K562 (cell line): ENCODE data around the gene SPI1. TPM values are rescaled to one million over a fixed set of nuclear protein-coding genes. Genes with fewer than 3 reads are reported as not detected.

Source experiments
- ATAC-seq: fragments of 200-7000 bp; cut with Tn5 transposase; 3 replicates; pipeline ENCODE4 v1.9.1; 2020; ENCODE audit warnings: moderate library complexity
- BruUV-seq: library from RNA; stranded (reverse); fragments of 400-500 nt; replicated peaks from 2 replicates; lab custom pipeline; 2021; lab: Mats Ljungman, UMichigan
- CTCF ChIA-PET: fragments of 300-600 bp; formaldehyde crosslinking; extraction: SDS; loops from one replicate; lab custom pipeline; 2021; ENCODE audit warnings: low intra/inter-chr PET ratio; lab: Yijun Ruan, JAX
- POLR2A ChIA-PET: fragments of 300-600, 350-650 bp; sonication (Branson Sonifier 250); formaldehyde crosslinking; extraction: SDS; loops from one replicate; lab custom pipeline; 2021; ENCODE audit warnings: antibody characterized with exemption, inconsistent platforms; lab: Yijun Ruan, JAX
- DNase-seq, 4 experiments: peaks; one replicate each; pipeline versions ENCODE4 v3.0.0 to v3.0.0-alpha.2; 2011 to 2018; ENCODE audit warnings: low spot score in 3 of 4, mixed read lengths in 3 of 4; ENCODE audit errors: extremely low read depth in 1 of 4
- FAIRE-seq: peaks from 2 replicates; lab custom pipeline; 2011; peaks lifted over from hg19 to GRCh38; lab: Jason Lieb, UNC
- H2AFZ ChIP-seq: 2 replicates; pipeline ENCODE4 v1.6.0; 2011; ENCODE audit warnings: low read depth, low read length, control low read depth, inconsistent platforms
- H3K27ac ChIP-seq: fragments of 200-600 bp; 3 replicates; pipeline ENCODE4 v1.8.0; 2011; ENCODE audit warnings: low read depth, mild to moderate bottlenecking, control low read depth, inconsistent platforms, low read length, moderate library complexity, mixed read lengths; ENCODE audit errors: extremely low read depth
- H3K27me3 ChIP-seq, 2 experiments: fragments of 300-600 bp in 1 of 2; 2 replicates in 1 of 2; 3 replicates in 1 of 2; pipeline versions ENCODE4 v1.6.0 to v1.8.0; 2011; ENCODE audit warnings: inconsistent platforms in 2 of 2, low read length in 2 of 2, mild to moderate bottlenecking in 1 of 2, mixed read lengths in 1 of 2, moderate library complexity in 1 of 2; ENCODE audit not compliant: control insufficient read depth in 2 of 2, insufficient read depth in 2 of 2
- H3K36me3 ChIP-seq: fragments of 300-600 bp; 3 replicates; pipeline ENCODE4 v1.8.0; 2011; ENCODE audit warnings: mild to moderate bottlenecking, low read length, inconsistent platforms; ENCODE audit not compliant: control insufficient read depth, insufficient read depth
- H3K4me1 ChIP-seq, 2 experiments: fragments of 200-600 bp in 1 of 2; replicated peaks in 1 of 2; 2 replicates in 1 of 2; 3 replicates in 1 of 2; pipeline versions ENCODE4 v1.5.1 to v1.8.0; 2011; ENCODE audit warnings: inconsistent platforms in 2 of 2, low read length in 2 of 2, mild to moderate bottlenecking in 1 of 2, mixed read lengths in 1 of 2, moderate library complexity in 1 of 2; ENCODE audit not compliant: control insufficient read depth in 2 of 2, insufficient read depth in 2 of 2
- H3K4me2 ChIP-seq: 2 replicates; pipeline ENCODE4 v1.6.1; 2011; ENCODE audit warnings: low read length, control low read depth, inconsistent platforms, mixed read lengths; ENCODE audit not compliant: insufficient read depth
- H3K4me3 ChIP-seq: fragments of 200-600 bp; sonication (generic), shearing (Covaris generic); 2 replicates; pipeline ENCODE4 v1.5.1; 2016; ENCODE audit warnings: control low read depth, inconsistent platforms
- H3K79me2 ChIP-seq: fragments of 200-600 bp; 3 replicates; pipeline ENCODE4 v1.8.0; 2011; ENCODE audit warnings: low read length, inconsistent platforms; ENCODE audit not compliant: control insufficient read depth, insufficient read depth
- H3K9ac ChIP-seq, 2 experiments: 2 replicates each; pipeline versions ENCODE4 v1.6.0 to v1.6.1; 2011; ENCODE audit warnings: low read depth in 2 of 2, low read length in 2 of 2, control low read depth in 1 of 2, inconsistent platforms in 1 of 2, mild to moderate bottlenecking in 1 of 2, mixed read lengths in 1 of 2; ENCODE audit not compliant: insufficient read depth in 1 of 2
- H3K9me1 ChIP-seq: one replicate; pipeline ENCODE4 v1.6.0; 2011; ENCODE audit warnings: inconsistent platforms, mild to moderate bottlenecking, low read length, moderate library complexity; ENCODE audit not compliant: control insufficient read depth, insufficient read depth
- H3K9me3 ChIP-seq: replicated peaks from 2 replicates; pipeline ENCODE4 v1.5.1; 2011; ENCODE audit warnings: low read depth, low read length, inconsistent platforms; ENCODE audit not compliant: control insufficient read depth, insufficient read depth
- H4K20me1 ChIP-seq: replicated peaks from 2 replicates; pipeline ENCODE4 v1.6.1; 2011; ENCODE audit warnings: low read length, inconsistent platforms, mixed read lengths; ENCODE audit not compliant: control insufficient read depth, insufficient read depth
- CEBPB ChIP-seq: fragments of 450-650 bp; IDR thresholded peaks from 2 replicates; pipeline ENCODE4 v1.6.1; 2016; ENCODE audit warnings: missing genetic modification characterization, missing compliant biosample characterization
- HMG20B ChIP-seq: fragments of 250-450 bp; sonication (Bioruptor Pico); IDR thresholded peaks from 2 replicates; pipeline ENCODE4 v1.5.0; 2021; ENCODE audit warnings: mild to moderate bottlenecking
- HOXB6 ChIP-seq: fragments of 250-450 bp; sonication (Bioruptor Pico); IDR thresholded peaks from 2 replicates; pipeline ENCODE4 v1.5.1; 2022; ENCODE audit warnings: mild to moderate bottlenecking, borderline replicate concordance
- NFYB ChIP-seq: IDR thresholded peaks from 2 replicates; pipeline ENCODE4 v1.6.1; 2011; ENCODE audit warnings: mild to moderate bottlenecking, moderate library complexity; ENCODE audit not compliant: insufficient read length; ENCODE audit errors: extremely low read depth
- RUNX1 ChIP-seq: sonication (generic); IDR thresholded peaks from 2 replicates; pipeline ENCODE4 v1.6.1; 2016; ENCODE audit warnings: antibody characterized with exemption, low read depth
- SIRT6 ChIP-seq: IDR thresholded peaks from one replicate; pipeline ENCODE4 v1.6.1; 2012; ENCODE audit warnings: low read depth, mild to moderate bottlenecking, control low read depth, inconsistent platforms, low read length, moderate library complexity
- TEAD1 ChIP-seq, 2 experiments: fragments of 450-650 bp in 1 of 2; sonication (generic) in 1 of 2; formaldehyde crosslinking; IDR thresholded peaks; 2 replicates each; pipeline versions ENCODE4 v1.4.0 to v1.8.0; 2020 to 2022; ENCODE audit warnings: mild to moderate bottlenecking in 2 of 2, missing genetic modification reagents in 1 of 2
- ZC3H4 ChIP-seq: sonication (generic); formaldehyde crosslinking; IDR thresholded peaks from 2 replicates; pipeline ENCODE4 v1.9.0; 2021; ENCODE audit warnings: missing genetic modification reagents, borderline replicate concordance
- ZNF263 ChIP-seq: sonication (generic); formaldehyde crosslinking; IDR thresholded peaks from 2 replicates; pipeline ENCODE4 v1.8.0; 2022; ENCODE audit warnings: mild to moderate bottlenecking, missing genetic modification reagents, borderline replicate concordance
- ZNF354B ChIP-seq: fragments of 250-450 bp; sonication (Bioruptor Pico); IDR thresholded peaks from 2 replicates; pipeline ENCODE4 v1.4.0; 2020
- ZNF589 ChIP-seq: fragments of 200-800 bp; sonication (Bioruptor generic); IDR thresholded peaks from 2 replicates; pipeline ENCODE4 v1.6.1; 2016; ENCODE audit warnings: low read depth, missing genetic modification characterization, missing compliant biosample characterization
- WGBS: fragments of 100-300 bp; shearing (Covaris generic); methylation state at CpG from one replicate; pipeline ENCODE4 v1.1.6; 2016; ENCODE audit warnings: low coverage, mixed read lengths; ENCODE audit not compliant: insufficient coverage; ENCODE audit errors: missing lambda C conversion rate; 5-methylcytosine and 5-hydroxymethylcytosine counted together
- in situ Hi-C: fragments of 300-500 bp; cut with MboI; formaldehyde crosslinking; loops from 4 replicates; pipeline ENCODE4 v1.15.0; 2018; ENCODE audit warnings: inconsistent platforms, mixed read lengths
- intact Hi-C: fragments of 100-400 bp; cut with micrococcal nuclease; formaldehyde crosslinking; loops from 2 replicates; pipeline ENCODE4 v1.14.2; 2022
- polyA plus RNA-seq, 8 experiments: library from polyadenylated mRNA; depleted of rRNA in 4 of 8; stranded (reverse) in 5 of 8; unstranded in 3 of 8; fragments of >200 nt; fragmentation: Nextera tagmentation in 2 of 8; fragmentation: Illumina TruSeq in 1 of 8; extraction: Ambion mirVana in 2 of 8; extraction: Trizol in 1 of 8; gene quantifications; 2 replicates each; pipeline versions ENCODE4 v1.2.1 to v1.2.3, GENCODE V29; 2011 to 2014; ENCODE audit warnings: inconsistent platforms in 1 of 8, missing spikeins in 1 of 8
- total RNA-seq, 7 experiments: library from RNA; depleted of rRNA in 6 of 7; stranded (reverse); fragments of >200 nt in 6 of 7; fragmentation: Illumina TruSeq in 2 of 7; extraction: Trizol in 2 of 7; gene quantifications; 2 replicates each; pipeline versions ENCODE4 v1.2.1 to v1.2.3, GENCODE V29; 2011 to 2021; ENCODE audit warnings: low replicate concordance in 1 of 7
- TF ChIP-seq, protein P1 (sequence below): fragments of 450-650 bp; IDR thresholded peaks from 2 replicates; pipeline ENCODE4 v1.6.1; 2018; ENCODE audit not compliant: partially characterized antibody
- TF ChIP-seq, protein P2 (sequence below): fragments of 250-450 bp; sonication (Bioruptor Pico); IDR thresholded peaks from 2 replicates; pipeline ENCODE4 v1.5.0; 2020; ENCODE audit warnings: mild to moderate bottlenecking
- TF ChIP-seq, protein P3 (sequence below): IDR thresholded peaks from 3 replicates; pipeline ENCODE4 v1.6.1; 2011; ENCODE audit warnings: borderline replicate concordance, mild to moderate bottlenecking; ENCODE audit not compliant: insufficient read length, insufficient read depth

The SPI1 gene
- total and polyA plus RNA-seq, 9 of the 15 experiments (the other 6 are each of a cell fraction or from before 2014, with no cell fraction given): 0.10 to 33.7 (median 10.3) TPM

DNA sequence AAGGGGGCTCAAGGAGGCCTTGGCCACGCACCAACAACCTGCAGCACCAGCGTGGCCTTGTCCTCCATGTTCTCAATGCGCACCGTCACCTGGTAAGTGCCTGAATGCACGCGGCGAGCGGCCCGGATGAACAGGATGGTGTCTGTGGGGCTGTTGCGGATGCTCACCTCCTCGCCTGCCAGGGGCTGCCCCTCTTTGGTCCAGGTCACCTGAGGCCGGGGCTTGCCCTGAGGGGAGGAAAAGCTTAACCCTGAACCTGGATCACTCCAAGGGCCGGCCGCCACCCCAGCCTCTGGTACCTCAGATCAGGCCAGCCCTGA is 44.9 kb downstream of the SPI1 start:
- no TSS peak for BruUV-seq
- 74% methylated on average over 14 of the region's 14 CpGs for WGBS
- no peak for FAIRE-seq

More for the DNA sequence above, 44.9 kb downstream of the SPI1 start:
- no peak for ATAC-seq
- in situ Hi-C loops: no loop called here
- TF ChIP-seq ZNF354B (CRISPR knock-in tag) (no peak), ZNF589 (no peak), ZC3H4 (CRISPR knock-in tag) (no peak), NFYB (no peak), HOXB6 (no peak), HMG20B (CRISPR knock-in tag) (no peak), RUNX1 (no peak), TEAD1 (CRISPR knock-in tag; IDR thresholded peaks at IDR 0.05) (no peak), SIRT6 (no peak), CEBPB (tag) (no peak), ZNF263 (CRISPR knock-in tag) (no peak)
- TF ChIP-seq, protein P1, sequence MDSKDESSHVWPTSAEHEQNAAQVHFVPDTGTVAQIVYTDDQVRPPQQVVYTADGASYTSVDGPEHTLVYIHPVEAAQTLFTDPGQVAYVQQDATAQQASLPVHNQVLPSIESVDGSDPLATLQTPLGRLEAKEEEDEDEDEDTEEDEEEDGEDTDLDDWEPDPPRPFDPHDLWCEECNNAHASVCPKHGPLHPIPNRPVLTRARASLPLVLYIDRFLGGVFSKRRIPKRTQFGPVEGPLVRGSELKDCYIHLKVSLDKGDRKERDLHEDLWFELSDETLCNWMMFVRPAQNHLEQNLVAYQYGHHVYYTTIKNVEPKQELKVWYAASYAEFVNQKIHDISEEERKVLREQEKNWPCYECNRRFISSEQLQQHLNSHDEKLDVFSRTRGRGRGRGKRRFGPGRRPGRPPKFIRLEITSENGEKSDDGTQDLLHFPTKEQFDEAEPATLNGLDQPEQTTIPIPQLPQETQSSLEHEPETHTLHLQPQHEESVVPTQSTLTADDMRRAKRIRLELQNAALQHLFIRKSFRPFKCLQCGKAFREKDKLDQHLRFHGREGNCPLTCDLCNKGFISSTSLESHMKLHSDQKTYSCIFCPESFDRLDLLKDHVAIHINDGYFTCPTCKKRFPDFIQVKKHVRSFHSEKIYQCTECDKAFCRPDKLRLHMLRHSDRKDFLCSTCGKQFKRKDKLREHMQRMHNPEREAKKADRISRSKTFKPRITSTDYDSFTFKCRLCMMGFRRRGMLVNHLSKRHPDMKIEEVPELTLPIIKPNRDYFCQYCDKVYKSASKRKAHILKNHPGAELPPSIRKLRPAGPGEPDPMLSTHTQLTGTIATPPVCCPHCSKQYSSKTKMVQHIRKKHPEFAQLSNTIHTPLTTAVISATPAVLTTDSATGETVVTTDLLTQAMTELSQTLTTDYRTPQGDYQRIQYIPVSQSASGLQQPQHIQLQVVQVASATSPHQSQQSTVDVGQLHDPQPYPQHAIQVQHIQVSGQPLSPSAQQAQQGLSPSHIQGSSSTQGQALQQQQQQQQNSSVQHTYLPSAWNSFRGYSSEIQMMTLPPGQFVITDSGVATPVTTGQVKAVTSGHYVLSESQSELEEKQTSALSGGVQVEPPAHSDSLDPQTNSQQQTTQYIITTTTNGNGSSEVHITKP: no peak
- TF ChIP-seq, protein P2, sequence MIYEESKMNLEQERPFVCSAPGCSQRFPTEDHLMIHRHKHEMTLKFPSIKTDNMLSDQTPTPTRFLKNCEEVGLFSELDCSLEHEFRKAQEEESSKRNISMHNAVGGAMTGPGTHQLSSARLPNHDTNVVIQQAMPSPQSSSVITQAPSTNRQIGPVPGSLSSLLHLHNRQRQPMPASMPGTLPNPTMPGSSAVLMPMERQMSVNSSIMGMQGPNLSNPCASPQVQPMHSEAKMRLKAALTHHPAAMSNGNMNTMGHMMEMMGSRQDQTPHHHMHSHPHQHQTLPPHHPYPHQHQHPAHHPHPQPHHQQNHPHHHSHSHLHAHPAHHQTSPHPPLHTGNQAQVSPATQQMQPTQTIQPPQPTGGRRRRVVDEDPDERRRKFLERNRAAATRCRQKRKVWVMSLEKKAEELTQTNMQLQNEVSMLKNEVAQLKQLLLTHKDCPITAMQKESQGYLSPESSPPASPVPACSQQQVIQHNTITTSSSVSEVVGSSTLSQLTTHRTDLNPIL (CRISPR knock-in tag): no peak
- TF ChIP-seq, protein P3, sequence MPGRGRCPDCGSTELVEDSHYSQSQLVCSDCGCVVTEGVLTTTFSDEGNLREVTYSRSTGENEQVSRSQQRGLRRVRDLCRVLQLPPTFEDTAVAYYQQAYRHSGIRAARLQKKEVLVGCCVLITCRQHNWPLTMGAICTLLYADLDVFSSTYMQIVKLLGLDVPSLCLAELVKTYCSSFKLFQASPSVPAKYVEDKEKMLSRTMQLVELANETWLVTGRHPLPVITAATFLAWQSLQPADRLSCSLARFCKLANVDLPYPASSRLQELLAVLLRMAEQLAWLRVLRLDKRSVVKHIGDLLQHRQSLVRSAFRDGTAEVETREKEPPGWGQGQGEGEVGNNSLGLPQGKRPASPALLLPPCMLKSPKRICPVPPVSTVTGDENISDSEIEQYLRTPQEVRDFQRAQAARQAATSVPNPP: no peak
- Histone ChIP-seq H3K27me3 (no peaks in the 10 kb centered on the region), H3K4me1 (peaks cover 6 to 38% of the 10 kb centered on the region in 2 experiments; a peak in 3 of 5 replicates), H3K9ac (peak overlapping the region in 1 of 2 experiments; percentile 59; a peak in 1 of 4 replicates), H3K4me3 (no peak overlapping the region), H3K9me3 (no peaks in the 10 kb centered on the region), H3K4me2 (no peak overlapping the region), H3K36me3 (peaks cover 23% of the 10 kb centered on the region; the same call in 1 of the 3 replicates), H3K9me1 (no peaks in the 10 kb centered on the region), H4K20me1 (no peaks in the 10 kb centered on the region), H2AFZ (no peak overlapping the region), H3K27ac (no peak overlapping the region), H3K79me2 (no peaks in the 10 kb centered on the region)
- intact Hi-C loops: no loop called here
- POLR2A ChIA-PET: interaction anchor here (0.5 to 1.5 kb wide), 4 partner anchors 8 to 112 kb away, joined by 3 to 5 read pairs (median 4); no protein-coding TSS in a partner anchor
- no peak for DNase-seq
- CTCF ChIA-PET: no interaction called here
